Erythroblast (primary cell): ENCODE results near the gene NANOS1.

ENCODE experiments used
- GATA1 ChIP-seq: IDR thresholded peaks from 2 replicates; pipeline ENCODE4 v1.6.1; 2011; ENCODE audit warnings: low read depth, mild to moderate bottlenecking, control low read depth, low read length, moderate library complexity
- POLR2A ChIP-seq: IDR thresholded peaks from 2 replicates; pipeline ENCODE4 v1.6.1; 2011; ENCODE audit warnings: mild to moderate bottlenecking, low read length

- TF ChIP-seq POLR2A (no peak), GATA1 (no peak)
Observed at GRCh38 chr10:119058010-119058409, 28.5 kb downstream of the NANOS1 start.
